DND-41 (cell line): Measurements from ENCODE around the gene TSHZ1.

Experiments used
- ATAC-seq: fragments of 200-7000 bp; cut with Tn5 transposase; 3 replicates; pipeline ENCODE4 v1.9.1; 2021; ENCODE audit warnings: low read depth; ENCODE audit not compliant: insufficient read depth
- DNase-seq: peaks from one replicate; pipeline ENCODE4 v3.0.0-alpha.2; 2020
- H2AFZ ChIP-seq: 2 replicates; pipeline ENCODE4 v1.6.0; 2012; ENCODE audit warnings: low read depth, low read length
- H3K27ac ChIP-seq: 2 replicates; pipeline ENCODE4 v1.5.1; 2012; ENCODE audit warnings: low read length, inconsistent platforms
- H3K27me3 ChIP-seq: fragments of 200-600 bp; sonication (generic); 2 replicates; pipeline ENCODE4 v1.6.0; 2012; ENCODE audit warnings: low read length, mild to moderate bottlenecking, inconsistent platforms; ENCODE audit not compliant: insufficient read depth, poor library complexity
- H3K36me3 ChIP-seq: 2 replicates; pipeline ENCODE4 v1.5.1; 2012; ENCODE audit warnings: low read length, inconsistent platforms; ENCODE audit not compliant: insufficient read depth
- H3K4me1 ChIP-seq: 2 replicates; pipeline ENCODE4 v1.5.1; 2012; ENCODE audit warnings: mild to moderate bottlenecking, low read length; ENCODE audit not compliant: insufficient read depth
- H3K4me2 ChIP-seq: 2 replicates; pipeline ENCODE4 v1.6.0; 2012; ENCODE audit warnings: mild to moderate bottlenecking, moderate library complexity, low read length, inconsistent platforms; ENCODE audit not compliant: insufficient read depth
- H3K4me3 ChIP-seq, 2 experiments: fragments of 200-600 bp in 1 of 2; shearing (Covaris generic) in 1 of 2; 2 replicates each; pipeline ENCODE4 v1.5.1; 2012 to 2016; ENCODE audit warnings: inconsistent platforms in 2 of 2, low read length in 2 of 2, mild to moderate bottlenecking in 2 of 2, low read depth in 1 of 2, moderate library complexity in 1 of 2
- H3K79me2 ChIP-seq: 2 replicates; pipeline ENCODE4 v1.6.0; 2012; ENCODE audit warnings: low read length, inconsistent platforms; ENCODE audit not compliant: insufficient read depth
- H3K9ac ChIP-seq: 2 replicates; pipeline ENCODE4 v1.6.0; 2012; ENCODE audit warnings: low read depth, mild to moderate bottlenecking, inconsistent platforms, low read length, moderate library complexity
- H3K9me3 ChIP-seq: 2 replicates; pipeline ENCODE4 v1.5.1; 2012; ENCODE audit warnings: low read length, moderate library complexity, mild to moderate bottlenecking, inconsistent platforms; ENCODE audit not compliant: insufficient read depth, severe bottlenecking
- H4K20me1 ChIP-seq: 2 replicates; pipeline ENCODE4 v1.6.0; 2012; ENCODE audit warnings: low read length; ENCODE audit not compliant: insufficient read depth
- CTCF ChIP-seq: IDR thresholded peaks from 2 replicates; pipeline ENCODE4 v1.5.1; 2012; ENCODE audit warnings: borderline replicate concordance, low read length, moderate library complexity, mild to moderate bottlenecking; ENCODE audit not compliant: poor library complexity, severe bottlenecking; ENCODE audit errors: extremely low read depth
- EZH2 ChIP-seq: IDR thresholded peaks from 3 replicates; pipeline ENCODE4 v1.6.1; 2012; ENCODE audit warnings: borderline replicate concordance, low read depth, mild to moderate bottlenecking, moderate library complexity, low read length, inconsistent platforms; ENCODE audit not compliant: severe bottlenecking

Gene TSHZ1

DNA sequence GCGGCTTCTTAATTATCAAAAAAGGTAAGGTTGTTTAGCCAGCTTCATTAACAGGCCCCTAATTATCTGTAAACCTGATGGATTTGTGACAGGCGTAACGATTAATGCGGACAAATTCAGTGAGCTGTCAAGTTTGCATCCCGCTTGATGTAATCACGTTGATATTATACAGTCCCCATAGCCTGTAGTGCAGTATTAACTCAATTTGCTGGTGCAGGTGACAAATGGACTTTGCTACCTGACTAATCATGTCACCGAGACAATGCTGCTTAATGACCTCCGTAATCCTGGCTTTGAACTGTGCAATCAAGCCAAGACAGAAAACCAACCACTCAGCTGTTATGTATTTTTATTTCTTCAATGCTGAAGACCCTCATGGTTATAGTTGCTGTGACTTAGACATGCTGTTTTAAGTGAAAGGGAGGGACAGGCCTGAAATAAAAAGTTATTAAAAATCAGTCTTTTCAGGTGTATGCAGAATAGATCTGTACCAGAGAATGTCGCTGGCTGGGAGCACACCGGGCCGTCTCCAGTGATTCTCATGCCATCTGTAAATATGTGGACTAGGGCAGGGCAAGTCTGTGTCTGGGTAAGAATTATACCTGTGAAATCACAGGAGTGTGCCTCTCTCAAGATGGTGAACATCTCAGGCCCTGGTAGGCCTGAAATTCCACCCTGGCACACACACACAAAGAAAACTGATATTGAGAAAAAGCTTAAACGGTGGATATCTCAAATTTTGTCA lies 4.3 kb downstream of the TSHZ1 start:
- H3K79me2 ChIP-seq: peaks cover 92% of the 10 kb centered on the region
- no peaks in the 10 kb centered on the region for H3K27me3 ChIP-seq
- TF ChIP-seq CTCF (no peak), EZH2 (no peak)
- H3K36me3 ChIP-seq: peaks cover 6% of the 10 kb centered on the region; the same call in 1 of the 2 replicates
- ATAC-seq (no peak), DNase-seq (no peak)
- H3K4me2 ChIP-seq: peak overlapping the region; percentile 68
- peaks cover 24% of the 10 kb centered on the region; the same call in 1 of the 2 replicates for H4K20me1 ChIP-seq
- H3K27ac ChIP-seq: peak overlapping the region; percentile 51
- H3K4me3 ChIP-seq: peak overlapping the region in 1 of 2 experiments; percentile 35; a peak in 1 of 4 replicates
- H3K9ac ChIP-seq: peak overlapping the region; percentile 16; the same call in 1 of the 2 replicates
- H2AFZ ChIP-seq: no peak overlapping the region
- H3K4me1 ChIP-seq: peaks cover 68% of the 10 kb centered on the region
- no peaks in the 10 kb centered on the region for H3K9me3 ChIP-seq

DNA sequence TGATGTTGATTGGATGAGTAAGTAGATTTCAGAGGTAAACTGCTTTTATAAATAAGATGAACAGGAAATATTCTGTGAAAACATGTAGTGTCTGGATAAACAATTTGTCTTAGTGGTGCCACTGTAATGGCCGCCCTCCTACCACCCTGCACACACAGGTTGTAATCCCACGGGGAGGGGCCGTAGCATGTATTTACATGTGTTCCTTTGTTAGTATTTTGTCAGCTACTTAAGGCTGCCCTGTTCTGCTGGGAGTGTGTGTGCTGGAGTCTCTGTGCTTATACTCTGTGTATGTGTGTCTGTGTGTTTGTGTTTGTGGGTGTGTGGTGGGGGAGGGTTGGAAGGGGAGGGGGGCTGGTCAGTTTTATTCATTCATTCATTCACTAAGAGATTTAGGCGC lies 5.1 kb downstream of the TSHZ1 start:
- H4K20me1 ChIP-seq: peaks cover 24% of the 10 kb centered on the region; the same call in 1 of the 2 replicates
- no peaks in the 10 kb centered on the region for H3K9me3 ChIP-seq
- DNase-seq (no peak), ATAC-seq (no peak)
- H3K4me2 ChIP-seq: peak overlapping the region; percentile 68
- H3K27me3 ChIP-seq: no peaks in the 10 kb centered on the region
- peaks cover 6% of the 10 kb centered on the region; the same call in 1 of the 2 replicates for H3K36me3 ChIP-seq
- H3K79me2 ChIP-seq: peaks cover 98% of the 10 kb centered on the region
- peak overlapping the region; percentile 51 for H3K27ac ChIP-seq
- TF ChIP-seq CTCF (no peak), EZH2 (no peak)
- H3K4me1 ChIP-seq: peaks cover 63% of the 10 kb centered on the region
- H2AFZ ChIP-seq: no peak overlapping the region
- H3K9ac ChIP-seq: peak overlapping the region; percentile 16; the same call in 1 of the 2 replicates
- peak overlapping the region in 1 of 2 experiments; percentile 35; a peak in 2 of 4 replicates for H3K4me3 ChIP-seq

- peak; percentile 47 for ATAC-seq
- no peak overlapping the region for H2AFZ ChIP-seq
Observed at GRCh38 chr18:75216212-75216910, 5.8 kb downstream of the TSHZ1 start.

More at GRCh38 chr18:75216212-75216910, 5.8 kb downstream of the TSHZ1 start:
- Histone ChIP-seq H3K4me2 (peak overlapping the region; percentile 68), H3K4me1 (peaks cover 67% of the 10 kb centered on the region), H3K27me3 (no peaks in the 10 kb centered on the region), H3K9ac (0 out of 2 replicates have a peak overlapping the region, but pooled peaks have one; percentile 16), H4K20me1 (peaks cover 26% of the 10 kb centered on the region; the same call in 1 of the 2 replicates), H3K27ac (peak overlapping the region; percentile 62), H3K9me3 (no peaks in the 10 kb centered on the region), H3K79me2 (peaks cover 98% of the 10 kb centered on the region), H3K36me3 (peaks cover 6% of the 10 kb centered on the region; the same call in 1 of the 2 replicates), H3K4me3 (peak overlapping the region in 1 of 2 experiments; percentile 5; a peak in 1 of 4 replicates)
- TF ChIP-seq CTCF: no peak
- no peak for TF ChIP-seq EZH2
- DNase-seq: no peak
